Calu3 (cell line): Measurements from ENCODE around the gene HDAC2. TPM values are rescaled to one million over a fixed set of nuclear protein-coding genes. Genes with fewer than 3 reads are reported as not detected.

Source experiments
- BruUV-seq: library from RNA; stranded (reverse); fragments of 400-500 nt; replicated peaks from 2 replicates; lab custom pipeline; 2021; lab: Mats Ljungman, UMichigan
- CTCF ChIA-PET: fragments of 300-600 bp; sonication (Branson Sonifier 250); formaldehyde crosslinking; loops from one replicate; lab custom pipeline; 2022; ENCODE audit warnings: antibody characterized with exemption; lab: Charles Lee
- DNase-seq: peaks from one replicate; pipeline ENCODE4 v3.0.0; 2022
- H3K27ac Mint-ChIP-seq: one replicate; pipeline ENCODE4 v1.8.0; 2022; ENCODE audit warnings: mixed read lengths; ENCODE audit not compliant: unreplicated experiment
- H3K27me3 Mint-ChIP-seq: one replicate; pipeline ENCODE4 v1.8.0; 2022; ENCODE audit warnings: mixed read lengths; ENCODE audit not compliant: unreplicated experiment
- H3K36me3 Mint-ChIP-seq: one replicate; pipeline ENCODE4 v1.8.0; 2022; ENCODE audit warnings: mild to moderate bottlenecking, moderate library complexity, mixed read lengths; ENCODE audit not compliant: insufficient read depth, unreplicated experiment
- H3K4me1 Mint-ChIP-seq: one replicate; pipeline ENCODE4 v1.8.0; 2022; ENCODE audit warnings: mild to moderate bottlenecking, low read depth, mixed read lengths; ENCODE audit not compliant: unreplicated experiment
- H3K4me3 Mint-ChIP-seq: one replicate; pipeline ENCODE4 v1.8.0; 2022; ENCODE audit warnings: mild to moderate bottlenecking, low read depth, moderate library complexity, mixed read lengths; ENCODE audit not compliant: unreplicated experiment
- H3K9me3 Mint-ChIP-seq: one replicate; pipeline ENCODE4 v1.8.0; 2022; ENCODE audit warnings: low read depth, mixed read lengths; ENCODE audit not compliant: unreplicated experiment
- CTCF ChIP-seq: fragments of 200-600 bp; IDR thresholded peaks from one replicate; pipeline ENCODE4 v1.8.0; 2022; ENCODE audit warnings: antibody characterized with exemption; ENCODE audit not compliant: unreplicated experiment
- intact Hi-C: fragments of 100-400 bp; cut with micrococcal nuclease; formaldehyde crosslinking; loops from one replicate; pipeline ENCODE4 v1.10.0; 2022; ENCODE audit not compliant: unreplicated experiment
- total RNA-seq: library from RNA; stranded (reverse); gene quantifications from 2 replicates; pipeline ENCODE4 v1.2.3, GENCODE V29; 2022

The HDAC2 gene
- total RNA-seq, 1 experiment from 2014 or later: 176 TPM

- no peak for TF ChIP-seq CTCF
- no peaks in the 10 kb centered on the region for H3K4me1 Mint-ChIP-seq
- H3K4me3 Mint-ChIP-seq: no peak overlapping the region
- no peaks in the 10 kb centered on the region for H3K9me3 Mint-ChIP-seq
- intact Hi-C loops: no loop called here
- BruUV-seq: no TSS peak
- DNase-seq: no peak
- no peaks in the 10 kb centered on the region for H3K36me3 Mint-ChIP-seq
- CTCF ChIA-PET: interaction anchor here (0.5 kb wide), 1 partner anchor 428 kb away, joined by 3 read pairs; no protein-coding TSS in a partner anchor
- no peak overlapping the region for H3K27ac Mint-ChIP-seq
- no peaks in the 10 kb centered on the region for H3K27me3 Mint-ChIP-seq
Measured at GRCh38 chr6:113907102-113907815, 63.7 kb downstream of the HDAC2 start.

GRCh38 chr6:113903666-113904330, 67.2 kb downstream of the HDAC2 start:
- H3K27ac Mint-ChIP-seq: no peak overlapping the region
- intact Hi-C loops: no loop called here
- TF ChIP-seq CTCF: no peak
- no peaks in the 10 kb centered on the region for H3K9me3 Mint-ChIP-seq
- H3K27me3 Mint-ChIP-seq: no peaks in the 10 kb centered on the region
- no peaks in the 10 kb centered on the region for H3K4me1 Mint-ChIP-seq
- CTCF ChIA-PET: no interaction called here
- DNase-seq: no peak
- BruUV-seq: no TSS peak
- H3K36me3 Mint-ChIP-seq: no peaks in the 10 kb centered on the region
- no peak overlapping the region for H3K4me3 Mint-ChIP-seq

GRCh38 chr6:113901482-113901881, 69.5 kb downstream of the HDAC2 start:
- intact Hi-C loops: no loop called here
- Mint-ChIP-seq H3K36me3 (no peaks in the 10 kb centered on the region), H3K4me1 (no peaks in the 10 kb centered on the region), H3K27ac (no peak overlapping the region), H3K9me3 (no peaks in the 10 kb centered on the region), H3K27me3 (no peaks in the 10 kb centered on the region), H3K4me3 (no peak overlapping the region)
- no TSS peak for BruUV-seq
- CTCF ChIA-PET: no interaction called here
- no peak for TF ChIP-seq CTCF
- no peak for DNase-seq

- CTCF ChIA-PET: interaction anchor here (0.8 kb wide), 1 partner anchor 1620 kb away, joined by 4 read pairs; no protein-coding TSS in a partner anchor
- Mint-ChIP-seq H3K27me3 (no peaks in the 10 kb centered on the region), H3K4me3 (no peak overlapping the region), H3K4me1 (peaks cover 8% of the 10 kb centered on the region), H3K9me3 (no peaks in the 10 kb centered on the region), H3K27ac (no peak overlapping the region), H3K36me3 (no peaks in the 10 kb centered on the region)
- TF ChIP-seq CTCF: no peak
- no TSS peak for BruUV-seq
- no peak for DNase-seq
- intact Hi-C loops: no loop called here
Measured at GRCh38 chr6:113894712-113895674, 76.0 kb downstream of the HDAC2 start.
